Inflammatory macrophage treated with lipopolysaccharide for 4 hours (primary cell): ENCODE measurements around the gene ARL6IP6.

Experiments used
- DNase-seq: peaks from one replicate; pipeline ENCODE4 v3.0.0-alpha.2; 2020

The ARL6IP6 gene

DNA sequence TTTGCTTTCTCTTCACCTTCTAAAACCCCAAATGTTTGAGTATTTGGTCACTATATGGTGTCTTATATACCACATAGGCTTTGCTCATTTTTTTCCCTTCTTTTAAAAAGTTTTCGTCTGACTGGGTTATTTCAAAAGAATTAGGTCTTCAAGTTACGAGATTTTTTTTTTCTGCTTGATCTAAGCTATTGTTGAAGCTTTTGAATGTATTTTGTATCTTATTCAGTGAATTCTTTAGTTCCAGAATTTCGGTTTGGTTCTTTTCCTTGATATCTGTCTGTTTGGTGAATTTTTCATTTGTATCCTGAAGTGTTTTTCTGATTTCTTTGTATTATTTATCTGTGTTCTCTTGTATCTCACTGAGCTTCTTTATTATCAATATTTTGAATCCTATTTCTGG, 93.5 kb downstream of the ARL6IP6 start:
- no peak for DNase-seq
